Gastrocnemius medialis (tissue), 4 donors: Measurements from ENCODE around the gene RMND5B.
A peak's percentile ranks its signal among the peaks of the same experiment; 100 is the strongest.

Experiments used
- POLR2A ChIP-seq, 2 donors: fragments of 450-650 bp; IDR thresholded peaks; one replicate each; pipeline ENCODE4 v1.6.1; 2017; ENCODE audit warnings: antibody characterized with exemption in 2 of 2, mild to moderate bottlenecking in 2 of 2, moderate library complexity in 2 of 2
- TF ChIP-seq, protein P1 (sequence below), 5 experiments: fragments of 450-650 bp in 3 of 5; fragments of 200-600 bp in 2 of 5; sonication (generic) in 2 of 5; IDR thresholded peaks in 4 of 5; conservative IDR thresholded peaks in 1 of 5; 1 replicate in 4 of 5; 2 replicates in 1 of 5; pipeline ENCODE4 v1.5.1; 2016 to 2019; ENCODE audit warnings: antibody characterized with exemption in 5 of 5, mild to moderate bottlenecking in 3 of 5, moderate library complexity in 3 of 5

DNA sequence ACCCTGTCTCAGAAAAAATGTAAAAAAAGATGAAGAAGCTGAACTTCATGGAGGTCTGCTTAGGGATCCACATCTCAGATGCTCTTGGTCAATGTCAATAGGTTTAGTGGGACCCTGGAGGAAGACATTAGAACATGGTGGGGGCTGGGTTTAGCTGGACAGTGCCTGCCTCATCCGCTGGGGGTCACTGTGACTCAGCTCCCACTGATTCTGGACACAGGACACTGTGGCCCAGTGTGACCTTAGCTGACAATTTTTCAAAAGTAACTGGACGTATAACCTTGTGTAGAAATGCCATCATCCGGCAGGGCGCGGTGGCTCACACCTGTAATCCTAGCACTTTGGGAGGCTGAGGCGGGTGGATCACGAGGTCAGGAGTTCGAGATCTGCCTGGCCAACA lies 66.2 kb downstream of the RMND5B start:
- TF ChIP-seq, protein P1, sequence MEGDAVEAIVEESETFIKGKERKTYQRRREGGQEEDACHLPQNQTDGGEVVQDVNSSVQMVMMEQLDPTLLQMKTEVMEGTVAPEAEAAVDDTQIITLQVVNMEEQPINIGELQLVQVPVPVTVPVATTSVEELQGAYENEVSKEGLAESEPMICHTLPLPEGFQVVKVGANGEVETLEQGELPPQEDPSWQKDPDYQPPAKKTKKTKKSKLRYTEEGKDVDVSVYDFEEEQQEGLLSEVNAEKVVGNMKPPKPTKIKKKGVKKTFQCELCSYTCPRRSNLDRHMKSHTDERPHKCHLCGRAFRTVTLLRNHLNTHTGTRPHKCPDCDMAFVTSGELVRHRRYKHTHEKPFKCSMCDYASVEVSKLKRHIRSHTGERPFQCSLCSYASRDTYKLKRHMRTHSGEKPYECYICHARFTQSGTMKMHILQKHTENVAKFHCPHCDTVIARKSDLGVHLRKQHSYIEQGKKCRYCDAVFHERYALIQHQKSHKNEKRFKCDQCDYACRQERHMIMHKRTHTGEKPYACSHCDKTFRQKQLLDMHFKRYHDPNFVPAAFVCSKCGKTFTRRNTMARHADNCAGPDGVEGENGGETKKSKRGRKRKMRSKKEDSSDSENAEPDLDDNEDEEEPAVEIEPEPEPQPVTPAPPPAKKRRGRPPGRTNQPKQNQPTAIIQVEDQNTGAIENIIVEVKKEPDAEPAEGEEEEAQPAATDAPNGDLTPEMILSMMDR (IDR thresholded peaks at IDR 0.05 in 4 of 5, conservative IDR thresholded peaks at IDR 0.05 in 1 of 5) = peak in 3 of 5 experiments; percentile 12 to 43 (median 19)
- TF ChIP-seq POLR2A (IDR thresholded peaks at IDR 0.05) = no peak
